ENCODE measurements around the gene DHX29. TPM values are rescaled to one million over a fixed set of nuclear protein-coding genes. Genes with fewer than 3 reads are reported as not detected.

DHX29 gene
- total RNA-seq, 1 experiment from 2014 or later, result 30.3 TPM

DNA sequence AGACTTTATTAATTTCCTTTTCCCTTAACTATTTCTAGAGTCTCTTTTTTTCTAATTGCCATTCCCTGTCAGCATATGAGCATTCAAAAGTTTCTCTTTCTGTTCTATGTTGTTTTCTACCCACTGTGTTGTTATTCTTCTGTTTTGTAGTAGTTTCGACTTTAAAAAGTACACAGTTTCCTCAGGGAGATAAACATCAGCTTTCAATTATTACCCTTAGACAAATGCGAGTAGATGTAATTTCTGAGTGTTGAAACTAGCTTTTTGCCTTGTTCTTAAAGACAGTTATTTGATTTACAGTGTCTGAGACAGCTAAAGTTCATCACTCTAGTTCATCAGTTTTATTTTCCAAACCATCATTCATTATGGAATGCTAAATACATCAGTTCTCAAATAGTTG is 19.8 kb upstream of the DHX29 start:
- no peak overlapping the region for H2BK12ac ChIP-seq (ENCODE audit: insufficient read length, low read depth, low read length)
- no peak overlapping the region for H4K5ac ChIP-seq (ENCODE audit: insufficient read length, low read depth, low read length)
- H4K20me1 ChIP-seq (ENCODE audit: control insufficient read depth, insufficient read depth, insufficient read length), result no peaks in the 10 kb centered on the region
- H3K56ac ChIP-seq (ENCODE audit: insufficient read length, low read depth, low read length), result no peak overlapping the region
- TF ChIP-seq CTCF (conservative IDR thresholded peaks at IDR 0.05), result no peak
- no peak overlapping the region for H2AK5ac ChIP-seq (ENCODE audit: insufficient read length, low read length)
- no peak overlapping the region for H2BK15ac ChIP-seq (ENCODE audit: low read depth, low read length)
- no peak overlapping the region for H3K27ac ChIP-seq (ENCODE audit: insufficient read length, low read depth, low read length)
- H3T11ph ChIP-seq (ENCODE audit: low read length), result no peak overlapping the region
- H3K23ac ChIP-seq (ENCODE audit: insufficient read length, low read depth, low read length), result no peak overlapping the region
- Mint-ChIP-seq H3K4me1 (no peaks in the 10 kb centered on the region), H3K9me3 (no peaks in the 10 kb centered on the region), H3K4me3 (no peak overlapping the region), H3K27me3 (ENCODE audit: low read depth) (no peaks in the 10 kb centered on the region), H3K36me3 (ENCODE audit: insufficient read depth in 1 of 3, low read depth in 3 of 3) (peaks cover 20 to 73% (median 66%) of the 10 kb centered on the region in 3 experiments; a peak in 6 of 7 replicates), H3K27ac (no peak overlapping the region)
- H3K9me3 ChIP-seq (ENCODE audit: control insufficient read depth, low read depth, low read length), result no peaks in the 10 kb centered on the region
- no peak overlapping the region for H4K91ac ChIP-seq (ENCODE audit: insufficient read length, low read depth, low read length)
- no peak overlapping the region for H2AFZ ChIP-seq (ENCODE audit: low read length)
- no peak overlapping the region for H3K18ac ChIP-seq (ENCODE audit: insufficient read length, low read depth, low read length)
- no peak overlapping the region for H2BK5ac ChIP-seq (ENCODE audit: insufficient read length, low read length)
- H3K79me1 ChIP-seq (ENCODE audit: insufficient read depth, low read depth, low read length, poor library complexity, severe bottlenecking), result peaks cover 6% of the 10 kb centered on the region
- H3K4me1 ChIP-seq (ENCODE audit: insufficient read depth, low read length), result no peaks in the 10 kb centered on the region
- no peak overlapping the region for H2BK120ac ChIP-seq (ENCODE audit: low read depth, low read length, poor library complexity, severe bottlenecking)
- no peak for DNase-seq
- H4K8ac ChIP-seq (replicated peaks; ENCODE audit: insufficient read length, low read depth, low read length), result no peak overlapping the region
- no peak overlapping the region for H3K9ac ChIP-seq (ENCODE audit: extremely low read depth, insufficient read length, low read length)
- no peak overlapping the region for H3K14ac ChIP-seq (ENCODE audit: insufficient read depth, low read length)
- H3K4me2 ChIP-seq (ENCODE audit: insufficient read depth, insufficient read length, low read length), result no peak overlapping the region
- no peaks in the 10 kb centered on the region for H3K23me2 ChIP-seq (ENCODE audit: insufficient read length, low read depth, low read length, poor library complexity, severe bottlenecking)
- H3K79me2 ChIP-seq (ENCODE audit: insufficient read depth, low read length), result no peaks in the 10 kb centered on the region; the same call in 1 of the 2 replicates
- no peak overlapping the region for H2BK20ac ChIP-seq (ENCODE audit: low read depth, low read length, poor library complexity, severe bottlenecking)
- WGBS (ENCODE audit: extremely low coverage, insufficient read length, low lambda C conversion rate), result no CpG with 5 or more reads among the region's 2 CpGs
- no peak overlapping the region for H3K4ac ChIP-seq (ENCODE audit: low read depth, low read length)
- no peaks in the 10 kb centered on the region for H3K27me3 ChIP-seq (ENCODE audit: insufficient read depth, low read length)

Measured in H9 (cell line).